22Rv1 (cell line): Measurements from ENCODE around the gene FAM50A.

ENCODE experiments used
- CTCF ChIP-seq: fragments of 450-650 bp; IDR thresholded peaks from 2 replicates; pipeline ENCODE4 v1.5.1; 2017; ENCODE audit warnings: mild to moderate bottlenecking
- ZFX ChIP-seq: fragments of 450-650 bp; IDR thresholded peaks from 2 replicates; pipeline ENCODE4 v1.6.1; 2017; ENCODE audit warnings: antibody characterized with exemption, borderline replicate concordance

GRCh38 chrX:154399527-154400368 is 44.2 kb upstream of the FAM50A start:
- TF ChIP-seq CTCF (no peak), ZFX (no peak)
